SK-N-MC (cell line): ENCODE data around the gene CYB561D2.
A peak's percentile ranks its signal among the peaks of the same experiment; 100 is the strongest.

ENCODE experiments used
- DNase-seq: peaks from one replicate; pipeline ENCODE4 v3.0.0-alpha.2; 2011; ENCODE audit warnings: low read depth, low spot score
- H3K27ac ChIP-seq: fragments of 200-600 bp; sonication (generic); 2 replicates; pipeline ENCODE4 v1.5.1; 2016; ENCODE audit warnings: mixed run types
- H3K36me3 ChIP-seq: fragments of 200-600 bp; sonication (generic); 2 replicates; pipeline ENCODE4 v1.6.1; 2017; ENCODE audit warnings: antibody characterized with exemption, low read length, mixed read lengths; ENCODE audit not compliant: insufficient read depth
- H3K4me3 ChIP-seq: fragments of 200-600 bp; sonication (generic); 2 replicates; pipeline ENCODE4 v1.5.1; 2016
- H3K9ac ChIP-seq: fragments of 200-600 bp; sonication (generic); 2 replicates; pipeline ENCODE4 v1.8.0; 2017; ENCODE audit warnings: mixed run types, mixed read lengths; ENCODE audit not compliant: insufficient read length
- H3K9me3 ChIP-seq: fragments of 200-600 bp; sonication (generic); 2 replicates; pipeline ENCODE4 v1.6.1; 2017; ENCODE audit warnings: low read depth, mild to moderate bottlenecking, antibody characterized with exemption, low read length, moderate library complexity, mixed read lengths
- EZH2 ChIP-seq: fragments of 200-600 bp; sonication (generic); IDR thresholded peaks from one replicate; pipeline ENCODE4 v1.6.1; 2017; ENCODE audit warnings: antibody characterized with exemption
- FOXP2 ChIP-seq: optimal IDR thresholded peaks from 2 replicates; pipeline ENCODE3; 2011; ENCODE audit warnings: mild to moderate bottlenecking, moderate library complexity; ENCODE audit not compliant: insufficient read depth; ENCODE audit errors: extremely low read length, control extremely low read depth
- POLR2AphosphoS5 ChIP-seq: IDR thresholded peaks from 2 replicates; pipeline ENCODE4 v1.6.1; 2012; ENCODE audit warnings: mild to moderate bottlenecking, low read depth, low read length, borderline replicate concordance

The CYB561D2 gene

GRCh38 chr3:50316657-50317242 lies 33.9 kb upstream of the CYB561D2 start:
- H3K4me3 ChIP-seq: no peak overlapping the region
- peaks cover 15% of the 10 kb centered on the region; the same call in 1 of the 2 replicates for H3K36me3 ChIP-seq
- no peak for DNase-seq
- no peak overlapping the region for H3K27ac ChIP-seq
- TF ChIP-seq FOXP2 (no peak), POLR2AphosphoS5 (no peak), EZH2 (no peak)
- no peak overlapping the region for H3K9ac ChIP-seq
- no peaks in the 10 kb centered on the region for H3K9me3 ChIP-seq

DNA sequence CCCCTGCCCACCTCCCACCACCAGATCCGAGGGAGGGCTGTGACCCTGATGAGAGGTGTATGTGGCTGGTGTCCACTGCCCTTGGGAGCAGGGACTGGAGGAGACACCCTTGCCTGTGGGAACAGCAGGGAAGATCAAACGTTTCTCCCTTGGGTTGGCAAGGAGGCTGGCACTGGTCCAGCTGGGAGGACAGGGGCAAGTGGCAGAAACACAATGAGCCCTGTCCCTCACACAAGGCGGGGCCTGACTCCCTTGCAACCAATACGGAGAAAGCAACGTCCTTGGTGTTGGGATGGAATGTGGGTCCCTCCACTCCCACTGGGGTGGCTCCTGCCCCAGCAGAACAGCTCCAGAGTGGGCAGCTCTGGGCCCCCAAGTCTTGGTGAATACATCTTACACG lies 33.4 kb upstream of the CYB561D2 start:
- Histone ChIP-seq H3K9me3 (no peaks in the 10 kb centered on the region), H3K27ac (no peak overlapping the region), H3K4me3 (no peak overlapping the region), H3K9ac (no peak overlapping the region), H3K36me3 (peaks cover 15% of the 10 kb centered on the region; the same call in 1 of the 2 replicates)
- TF ChIP-seq POLR2AphosphoS5: no peak
- no peak for TF ChIP-seq FOXP2
- TF ChIP-seq EZH2: no peak
- DNase-seq: no peak

DNA sequence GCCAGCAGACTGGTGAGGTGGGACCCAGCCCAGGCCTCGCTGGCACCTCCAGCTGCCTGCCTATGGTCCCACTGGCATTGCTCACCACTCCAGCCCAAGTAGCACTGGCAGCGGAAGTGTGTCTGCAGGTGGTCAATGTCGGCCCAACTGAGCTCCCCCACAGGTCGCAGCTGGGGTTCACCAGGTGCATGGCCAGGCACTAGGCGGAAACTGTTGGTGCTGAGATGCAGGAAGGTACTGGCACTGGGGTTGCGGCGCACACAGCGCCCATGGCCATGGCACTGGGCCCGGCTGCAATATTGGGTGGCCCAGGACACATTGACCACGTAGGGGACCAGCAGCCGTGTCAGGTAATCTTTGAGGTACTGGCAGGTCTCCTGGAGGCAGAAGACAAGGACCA lies 32.5 kb upstream of the CYB561D2 start:
- no peaks in the 10 kb centered on the region for H3K9me3 ChIP-seq
- H3K27ac ChIP-seq: no peak overlapping the region
- no peak overlapping the region for H3K4me3 ChIP-seq
- H3K36me3 ChIP-seq: peaks cover 15% of the 10 kb centered on the region; the same call in 1 of the 2 replicates
- no peak for TF ChIP-seq EZH2
- DNase-seq: no peak
- no peak overlapping the region for H3K9ac ChIP-seq

DNA sequence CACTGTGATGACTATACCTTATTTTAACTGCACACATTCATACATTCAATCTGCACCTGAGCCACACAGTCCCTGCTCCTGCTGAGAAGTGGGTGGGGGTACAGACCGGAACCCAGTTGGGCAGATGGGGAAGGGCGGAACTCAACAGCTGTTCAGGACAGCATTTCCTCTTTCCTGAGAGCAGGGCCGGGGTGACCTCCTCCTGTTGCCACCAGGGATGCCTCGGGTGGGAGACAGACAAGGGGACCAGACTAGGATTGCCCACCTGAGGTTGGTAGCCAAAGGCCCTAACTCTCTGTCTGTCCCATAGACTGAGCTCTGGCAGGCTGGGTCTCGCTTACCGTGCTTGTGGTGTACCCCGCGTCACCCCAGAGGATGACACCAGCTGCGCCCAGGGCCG lies 32.0 kb upstream of the CYB561D2 start:
- H3K36me3 ChIP-seq: peaks cover 15% of the 10 kb centered on the region; the same call in 1 of the 2 replicates
- H3K4me3 ChIP-seq: no peak overlapping the region
- no peak overlapping the region for H3K27ac ChIP-seq

DNA sequence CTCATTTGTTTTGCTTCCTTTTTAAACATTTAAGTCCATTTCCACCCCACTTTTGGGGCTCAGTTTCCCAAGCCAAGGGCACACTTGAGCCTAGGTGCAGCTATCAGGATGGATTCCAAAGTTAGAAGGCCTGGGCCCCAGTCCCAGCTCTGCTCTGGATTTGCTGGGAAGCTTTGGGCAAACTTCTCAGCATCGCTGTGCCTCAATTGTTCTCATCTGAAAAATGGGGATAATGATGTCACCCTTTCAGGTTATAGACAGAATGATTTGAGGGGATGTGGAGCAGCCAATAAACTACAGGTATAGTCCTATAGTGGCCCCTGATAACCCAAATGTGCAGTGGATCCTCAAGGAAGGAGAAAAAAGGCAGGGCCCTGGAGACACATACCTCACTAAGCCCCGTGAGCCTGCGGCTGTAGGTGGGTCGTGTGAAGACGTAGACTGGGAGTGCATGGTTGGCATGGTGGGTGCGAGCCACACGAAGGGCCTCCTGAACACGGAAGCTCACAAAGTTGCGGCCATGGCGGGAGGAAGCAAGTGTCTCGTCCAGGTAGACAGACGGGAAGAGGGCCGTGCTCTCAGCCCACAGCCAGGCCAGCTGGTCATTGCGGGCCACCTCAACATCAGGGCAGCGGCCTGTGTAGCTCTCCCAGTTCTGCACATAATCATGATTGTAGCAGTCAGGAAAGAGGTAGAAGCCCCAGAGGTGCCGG lies 31.3 kb upstream of the CYB561D2 start:
- Histone ChIP-seq H3K4me3 (no peak overlapping the region), H3K27ac (no peak overlapping the region), H3K36me3 (peaks cover 15% of the 10 kb centered on the region; the same call in 1 of the 2 replicates), H3K9me3 (no peaks in the 10 kb centered on the region), H3K9ac (no peak overlapping the region)
- DNase-seq: no peak
- TF ChIP-seq EZH2 (no peak), FOXP2 (no peak), POLR2AphosphoS5 (no peak)

More for the DNA sequence above, 32.0 kb upstream of the CYB561D2 start:
- Histone ChIP-seq H3K9ac (no peak overlapping the region), H3K9me3 (no peaks in the 10 kb centered on the region)
- TF ChIP-seq POLR2AphosphoS5: no peak
- no peak for TF ChIP-seq EZH2
- no peak for TF ChIP-seq FOXP2
- no peak for DNase-seq

GRCh38 chr3:50319894-50320625 lies 30.6 kb upstream of the CYB561D2 start:
- peak overlapping the region; percentile 97 for H3K9ac ChIP-seq
- DNase-seq: no peak
- peak overlapping the region; percentile 83 for H3K4me3 ChIP-seq
- H3K36me3 ChIP-seq: peaks cover 15% of the 10 kb centered on the region; the same call in 1 of the 2 replicates
- peak overlapping the region; percentile 31; the same call in 1 of the 2 replicates for H3K27ac ChIP-seq
- TF ChIP-seq EZH2 (no peak), FOXP2 (no peak), POLR2AphosphoS5 (no peak)
- no peaks in the 10 kb centered on the region for H3K9me3 ChIP-seq

DNA sequence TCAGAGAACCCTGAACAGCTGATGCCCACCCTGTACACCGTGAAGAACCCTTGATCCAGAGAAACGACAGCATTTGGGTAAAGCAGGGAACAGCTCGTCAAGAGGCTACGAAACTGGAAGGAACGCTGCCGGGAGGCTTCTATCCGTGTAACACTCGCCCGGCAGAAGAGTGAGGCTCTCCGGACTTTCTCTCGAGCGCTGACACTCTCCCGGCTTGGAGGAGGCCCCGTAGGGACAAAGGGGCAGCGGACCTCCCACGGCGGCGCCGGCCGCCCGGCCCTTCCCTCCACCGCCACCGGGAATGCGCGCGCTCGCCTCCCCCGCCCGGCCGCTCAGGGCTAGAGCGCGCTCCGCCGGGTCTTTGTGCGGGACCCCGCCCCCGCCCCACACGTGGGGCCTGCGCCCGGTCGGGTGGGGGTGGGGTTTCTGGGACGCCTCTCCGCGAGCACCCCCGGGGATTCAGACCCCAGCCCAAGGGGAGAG lies 29.8 kb upstream of the CYB561D2 start:
- Histone ChIP-seq H3K27ac (peak overlapping the region; percentile 95), H3K9me3 (no peaks in the 10 kb centered on the region), H3K9ac (peak overlapping the region; percentile 97), H3K36me3 (peaks cover 15% of the 10 kb centered on the region; the same call in 1 of the 2 replicates), H3K4me3 (peak overlapping the region; percentile 83)
- TF ChIP-seq EZH2 (no peak), FOXP2 (no peak), POLR2AphosphoS5 (no peak)
- no peak for DNase-seq

DNA sequence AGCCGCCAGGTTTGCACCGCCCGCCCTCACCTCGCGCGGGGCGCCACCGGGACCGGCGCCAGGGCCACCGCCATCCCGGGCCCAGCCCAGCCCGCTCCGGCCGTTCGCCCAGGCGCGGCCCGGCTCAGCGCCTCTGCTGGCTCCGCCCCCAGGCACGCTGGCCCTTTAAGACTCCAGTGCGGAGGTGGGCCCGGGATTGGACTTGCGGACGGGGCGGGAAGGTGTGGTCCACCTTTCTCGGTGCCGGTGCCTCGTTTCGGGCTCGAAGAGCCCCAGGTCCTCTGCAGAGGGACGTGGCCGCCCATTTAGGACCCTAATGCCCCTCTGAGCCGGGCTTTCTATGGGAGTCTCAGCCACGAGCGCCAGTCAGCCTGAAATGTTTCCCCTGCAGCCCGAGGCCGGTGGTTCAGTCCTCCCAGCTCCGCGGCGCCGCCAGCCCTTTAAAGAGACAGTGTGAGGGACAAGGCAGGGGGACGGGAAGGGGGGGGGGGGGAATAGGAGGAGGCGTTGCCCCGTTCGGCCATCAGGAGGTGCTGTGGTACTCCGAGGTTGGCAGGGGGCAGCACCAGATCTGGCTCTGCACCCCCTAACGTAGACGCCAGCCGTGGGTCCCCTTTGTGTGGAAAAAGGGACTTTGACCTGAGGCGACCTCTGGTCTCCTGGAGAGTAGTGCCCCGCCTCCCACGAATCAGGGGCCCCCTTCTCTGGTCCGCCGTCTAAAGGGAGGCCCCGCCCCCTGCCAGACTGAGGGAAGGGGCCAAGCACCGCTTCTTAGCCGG lies 29.1 kb upstream of the CYB561D2 start:
- peak; percentile 45 for DNase-seq
- peak overlapping the region; percentile 95 for H3K27ac ChIP-seq
- H3K9ac ChIP-seq: peak overlapping the region; percentile 97
- H3K36me3 ChIP-seq: peaks cover 15% of the 10 kb centered on the region; the same call in 1 of the 2 replicates
- no peaks in the 10 kb centered on the region for H3K9me3 ChIP-seq
- TF ChIP-seq FOXP2: no peak
- TF ChIP-seq EZH2: no peak
- no peak; the same call in 1 of the 2 replicates for TF ChIP-seq POLR2AphosphoS5
- peak overlapping the region; percentile 83 for H3K4me3 ChIP-seq
